MM.1S (cell line): ENCODE measurements around the gene CCNE1.

Experiments used
- DNase-seq: peaks from one replicate; pipeline ENCODE4 v3.0.0-alpha.2; 2015
- H2AFZ ChIP-seq: fragments of 300-600 bp; sonication (generic); 2 replicates; pipeline ENCODE4 v1.6.0; 2016; ENCODE audit warnings: antibody characterized with exemption, low read length
- H3F3A ChIP-seq: fragments of 300-600 bp; sonication (generic); 2 replicates; pipeline ENCODE4 v1.6.1; 2016; ENCODE audit warnings: mild to moderate bottlenecking, antibody characterized with exemption, low read length, moderate library complexity, mixed read lengths; ENCODE audit not compliant: insufficient read depth
- H3K27ac ChIP-seq: fragments of 300-600 bp; sonication (generic); 2 replicates; pipeline ENCODE4 v1.5.1; 2016; ENCODE audit warnings: mild to moderate bottlenecking, low read length
- H3K27me3 ChIP-seq: fragments of 300-600 bp; sonication (generic); replicated peaks from 2 replicates; pipeline ENCODE4 v1.6.0; 2016; ENCODE audit warnings: low read length; ENCODE audit not compliant: insufficient read depth
- H3K36me3 ChIP-seq: fragments of 300-600 bp; sonication (generic); replicated peaks from 2 replicates; pipeline ENCODE4 v1.6.1; 2016; ENCODE audit warnings: mild to moderate bottlenecking, low read length, mixed read lengths; ENCODE audit not compliant: insufficient read depth
- H3K4me1 ChIP-seq: fragments of 300-600 bp; sonication (generic); 2 replicates; pipeline ENCODE4 v1.6.1; 2016; ENCODE audit warnings: low read length, mixed read lengths
- H3K4me2 ChIP-seq: fragments of 300-600 bp; sonication (generic); 2 replicates; pipeline ENCODE4 v1.6.0; 2016; ENCODE audit warnings: low read depth, low read length
- H3K4me3 ChIP-seq: fragments of 300-600 bp; sonication (generic); 2 replicates; pipeline ENCODE4 v1.5.1; 2016; ENCODE audit warnings: low read length, mixed read lengths
- H3K79me2 ChIP-seq: fragments of 300-600 bp; sonication (generic); 2 replicates; pipeline ENCODE4 v1.6.1; 2016; ENCODE audit warnings: mixed run types, low read length, mixed read lengths
- H3K9ac ChIP-seq: fragments of 300-600 bp; sonication (generic); 2 replicates; pipeline ENCODE4 v1.6.1; 2016; ENCODE audit warnings: low read length, mixed read lengths
- H3K9me2 ChIP-seq: fragments of 300-600 bp; sonication (generic); replicated peaks from 2 replicates; pipeline ENCODE4 v1.6.1; 2016; ENCODE audit warnings: mild to moderate bottlenecking, low read length, mixed read lengths; ENCODE audit not compliant: insufficient read depth
- H3K9me3 ChIP-seq: fragments of 300-600 bp; sonication (generic); replicated peaks from 2 replicates; pipeline ENCODE4 v1.6.1; 2016; ENCODE audit warnings: mild to moderate bottlenecking, low read length, mixed read lengths; ENCODE audit not compliant: insufficient read depth
- H4K20me1 ChIP-seq: fragments of 300-600 bp; sonication (generic); 2 replicates; pipeline ENCODE4 v1.6.1; 2016; ENCODE audit warnings: mild to moderate bottlenecking, low read length, moderate library complexity, mixed read lengths; ENCODE audit not compliant: insufficient read depth
- EZH2 ChIP-seq: fragments of 300-600 bp; sonication (generic); optimal IDR thresholded peaks from 2 replicates; pipeline ENCODE3; 2017; ENCODE audit warnings: low read depth, mild to moderate bottlenecking, antibody characterized with exemption, low read length, mixed read lengths
- EZH2phosphoT487 ChIP-seq: fragments of 300-600 bp; sonication (generic); IDR thresholded peaks from 2 replicates; pipeline ENCODE4 v1.6.1; 2018; ENCODE audit warnings: antibody characterized with exemption, low read length
- TF ChIP-seq, protein P1 (sequence below): fragments of 300-600 bp; sonication (generic); IDR thresholded peaks from 2 replicates; pipeline ENCODE4 v1.5.1; 2016; ENCODE audit warnings: antibody characterized with exemption, low read length, mixed read lengths

CCNE1 gene

DNA sequence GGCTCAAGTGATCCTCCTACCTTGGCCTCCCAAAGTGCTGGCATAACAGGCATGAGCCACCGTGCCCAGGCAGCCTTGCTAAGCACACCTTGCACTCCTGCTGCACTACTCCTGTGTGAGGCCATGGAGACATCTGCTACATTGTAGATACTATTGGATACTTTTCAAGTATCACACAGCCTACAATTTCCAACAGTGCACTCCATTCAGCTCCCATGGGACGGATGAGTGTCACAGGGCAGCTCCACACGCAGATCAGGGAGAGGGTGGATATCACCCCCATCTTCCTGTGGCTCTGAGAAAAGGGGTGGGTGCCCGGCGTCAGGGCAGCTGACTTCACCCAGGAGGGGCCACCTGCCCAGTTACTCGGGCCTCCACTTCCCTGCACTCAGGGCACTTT lies 39.1 kb upstream of the CCNE1 start:
- H3K4me1 ChIP-seq = no peaks in the 10 kb centered on the region
- TF ChIP-seq EZH2phosphoT487 = no peak
- TF ChIP-seq, protein P1, sequence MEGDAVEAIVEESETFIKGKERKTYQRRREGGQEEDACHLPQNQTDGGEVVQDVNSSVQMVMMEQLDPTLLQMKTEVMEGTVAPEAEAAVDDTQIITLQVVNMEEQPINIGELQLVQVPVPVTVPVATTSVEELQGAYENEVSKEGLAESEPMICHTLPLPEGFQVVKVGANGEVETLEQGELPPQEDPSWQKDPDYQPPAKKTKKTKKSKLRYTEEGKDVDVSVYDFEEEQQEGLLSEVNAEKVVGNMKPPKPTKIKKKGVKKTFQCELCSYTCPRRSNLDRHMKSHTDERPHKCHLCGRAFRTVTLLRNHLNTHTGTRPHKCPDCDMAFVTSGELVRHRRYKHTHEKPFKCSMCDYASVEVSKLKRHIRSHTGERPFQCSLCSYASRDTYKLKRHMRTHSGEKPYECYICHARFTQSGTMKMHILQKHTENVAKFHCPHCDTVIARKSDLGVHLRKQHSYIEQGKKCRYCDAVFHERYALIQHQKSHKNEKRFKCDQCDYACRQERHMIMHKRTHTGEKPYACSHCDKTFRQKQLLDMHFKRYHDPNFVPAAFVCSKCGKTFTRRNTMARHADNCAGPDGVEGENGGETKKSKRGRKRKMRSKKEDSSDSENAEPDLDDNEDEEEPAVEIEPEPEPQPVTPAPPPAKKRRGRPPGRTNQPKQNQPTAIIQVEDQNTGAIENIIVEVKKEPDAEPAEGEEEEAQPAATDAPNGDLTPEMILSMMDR = no peak
- TF ChIP-seq EZH2 = no peak
- no peaks in the 10 kb centered on the region for H3K9me3 ChIP-seq
- no peak for DNase-seq
- no peak overlapping the region for H3K27ac ChIP-seq
- H3K79me2 ChIP-seq = no peaks in the 10 kb centered on the region
- no peaks in the 10 kb centered on the region for H3F3A ChIP-seq
- H3K27me3 ChIP-seq = peaks cover 44% of the 10 kb centered on the region
- no peak overlapping the region for H2AFZ ChIP-seq
- H3K4me2 ChIP-seq = no peak overlapping the region
- H3K9me2 ChIP-seq = no peaks in the 10 kb centered on the region
- H4K20me1 ChIP-seq = no peaks in the 10 kb centered on the region
- no peak overlapping the region for H3K9ac ChIP-seq
- no peak overlapping the region for H3K4me3 ChIP-seq
- no peaks in the 10 kb centered on the region for H3K36me3 ChIP-seq

DNA sequence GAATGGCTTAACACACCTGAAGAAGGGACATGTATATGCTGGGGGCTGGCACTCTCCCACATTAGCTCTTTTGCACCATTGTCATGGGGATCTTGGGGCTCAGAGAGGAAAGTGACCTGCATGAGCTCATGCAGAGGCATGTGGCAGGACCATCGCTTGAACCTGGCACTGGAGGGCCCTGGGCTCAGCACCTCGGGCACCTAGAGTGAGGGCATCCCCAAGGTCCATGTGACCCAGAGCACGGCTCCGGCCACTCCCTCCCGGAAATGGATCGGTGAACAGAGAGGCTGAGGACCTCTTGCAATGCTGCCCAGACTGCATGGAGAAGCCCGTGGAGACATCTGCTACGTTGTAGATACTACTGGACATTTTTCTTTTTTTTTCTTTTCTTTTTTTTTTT lies 38.6 kb upstream of the CCNE1 start:
- Histone ChIP-seq H4K20me1 (no peaks in the 10 kb centered on the region), H3K4me2 (no peak overlapping the region), H3K36me3 (no peaks in the 10 kb centered on the region), H3K27ac (no peak overlapping the region), H3K9me3 (no peaks in the 10 kb centered on the region), H3K27me3 (peaks cover 43% of the 10 kb centered on the region), H3K9me2 (no peaks in the 10 kb centered on the region), H3K4me1 (no peaks in the 10 kb centered on the region), H3F3A (no peaks in the 10 kb centered on the region), H3K4me3 (no peak overlapping the region), H3K9ac (no peak overlapping the region), H2AFZ (no peak overlapping the region), H3K79me2 (no peaks in the 10 kb centered on the region)
- no peak for DNase-seq
- no peak for TF ChIP-seq EZH2
- TF ChIP-seq, protein P1 = no peak
- TF ChIP-seq EZH2phosphoT487 = no peak

DNA sequence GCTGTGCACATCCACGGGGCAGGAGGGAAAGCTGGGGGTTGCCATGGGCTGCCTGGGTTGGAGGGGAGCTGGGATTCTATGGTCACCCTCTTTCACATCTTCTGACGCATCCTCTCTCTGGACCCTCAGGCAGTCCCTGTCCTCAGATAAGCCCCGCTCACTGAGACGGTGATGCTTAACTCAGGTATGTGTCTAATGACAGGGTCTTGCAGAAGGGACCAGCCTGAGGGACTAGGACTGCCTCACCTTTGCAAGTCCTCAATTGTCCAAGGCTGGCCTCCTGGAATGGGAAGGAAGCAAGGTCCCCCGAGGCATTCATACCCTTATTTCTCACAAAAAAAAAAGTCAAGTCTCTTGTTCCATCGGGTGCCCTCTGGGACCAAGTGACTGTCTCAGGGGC lies 37.7 kb upstream of the CCNE1 start:
- no peaks in the 10 kb centered on the region for H3K36me3 ChIP-seq
- H3F3A ChIP-seq = no peaks in the 10 kb centered on the region
- no peak overlapping the region for H3K27ac ChIP-seq
- no peaks in the 10 kb centered on the region for H4K20me1 ChIP-seq
- peaks cover 38% of the 10 kb centered on the region for H3K27me3 ChIP-seq
- H3K4me3 ChIP-seq = no peak overlapping the region
- TF ChIP-seq, protein P1 = no peak
- no peak for TF ChIP-seq EZH2
- TF ChIP-seq EZH2phosphoT487 = no peak
- H2AFZ ChIP-seq = no peak overlapping the region
- no peak for DNase-seq
- H3K4me1 ChIP-seq = no peaks in the 10 kb centered on the region
- no peak overlapping the region for H3K9ac ChIP-seq
- H3K4me2 ChIP-seq = no peak overlapping the region
- no peaks in the 10 kb centered on the region for H3K9me2 ChIP-seq
- no peaks in the 10 kb centered on the region for H3K79me2 ChIP-seq
- H3K9me3 ChIP-seq = no peaks in the 10 kb centered on the region
